ENCODE data around the gene RTN4IP1. TPM values are rescaled to one million over a fixed set of nuclear protein-coding genes. Genes with fewer than 3 reads are reported as not detected.
"Not testable (repeated sequence)": the region's sequence is repeated elsewhere in the genome, so short reads cannot be mapped to it uniquely, and the experiment has no call there.

Gene RTN4IP1
- polyA plus RNA-seq, 4 donors, result 9.3 to 11.1 (median 10.3) TPM

DNA sequence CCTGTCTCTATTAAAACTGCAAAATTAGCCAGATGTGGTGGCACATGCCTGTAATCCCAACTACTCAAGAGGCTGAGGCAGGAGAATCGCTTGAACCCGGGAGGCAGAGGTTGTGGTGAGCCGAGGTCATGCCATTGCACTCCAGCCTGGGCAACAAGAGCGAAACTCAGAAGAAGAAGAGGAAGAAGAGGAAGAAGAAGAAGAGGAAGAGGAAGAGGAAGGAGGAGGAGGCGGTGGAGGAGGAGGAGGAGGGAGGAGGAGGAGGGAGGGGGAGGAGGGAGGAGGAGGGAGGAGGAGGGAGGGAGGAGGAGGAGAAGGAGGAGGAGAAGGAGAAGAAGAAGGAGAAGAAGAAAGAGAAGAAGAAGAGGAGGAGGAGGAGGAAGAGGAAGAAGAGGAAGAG, 40.4 kb downstream of the RTN4IP1 start:
- not testable (repeated sequence) for DNase-seq (ENCODE audit: low read depth in 4 of 4, low spot score in 3 of 4)

DNA sequence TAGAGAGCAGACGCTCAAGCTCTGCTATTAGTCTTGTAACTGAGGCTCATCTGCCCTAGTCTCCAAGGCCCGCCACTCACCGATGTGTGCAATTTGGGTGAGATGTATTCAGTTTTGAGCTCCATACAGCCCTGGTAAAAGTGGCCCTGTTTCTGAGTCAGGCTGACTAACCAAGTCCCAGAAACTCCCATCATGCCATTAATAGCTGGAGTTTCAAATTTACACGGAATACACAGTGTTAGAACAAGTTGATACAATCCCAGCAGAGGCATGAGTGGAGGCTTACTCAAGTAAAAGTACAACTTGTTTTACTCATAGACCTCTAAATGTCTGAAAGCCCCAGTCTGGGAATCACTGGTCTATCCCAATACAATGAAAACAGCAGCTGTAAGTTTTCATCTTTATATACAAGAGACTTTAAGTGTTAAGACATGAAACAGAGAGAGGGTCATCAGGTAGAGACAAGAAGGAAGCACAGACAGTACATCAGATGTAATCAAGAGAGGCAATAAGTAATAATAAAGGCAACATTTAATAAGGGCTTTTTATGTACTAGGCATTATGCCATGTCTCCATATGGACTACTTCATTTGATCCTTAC, 42.4 kb downstream of the RTN4IP1 start:
- DNase-seq (ENCODE audit: low read depth in 4 of 4, low spot score in 3 of 4), result no peak

DNA sequence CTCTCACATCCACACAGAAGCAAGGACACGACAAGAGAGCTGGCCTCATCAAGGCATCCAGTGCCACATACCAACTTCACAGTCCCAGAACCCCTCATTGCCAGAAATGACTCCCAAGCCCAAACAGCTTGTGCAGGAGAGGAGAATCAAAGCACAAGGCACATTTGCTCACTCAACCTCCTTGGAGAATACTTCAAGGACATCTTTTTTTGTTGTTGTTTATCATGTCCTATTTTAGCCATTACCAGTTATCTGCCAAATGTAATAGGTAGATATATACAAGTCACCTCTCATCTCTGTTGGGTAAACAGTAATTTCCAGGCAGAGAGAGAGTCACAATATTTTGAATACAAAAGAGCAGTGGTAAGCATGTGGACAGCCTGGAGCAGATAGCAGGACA, 47.8 kb downstream of the RTN4IP1 start:
- no peak for DNase-seq (ENCODE audit: low read depth in 4 of 4, low spot score in 3 of 4)

DNA sequence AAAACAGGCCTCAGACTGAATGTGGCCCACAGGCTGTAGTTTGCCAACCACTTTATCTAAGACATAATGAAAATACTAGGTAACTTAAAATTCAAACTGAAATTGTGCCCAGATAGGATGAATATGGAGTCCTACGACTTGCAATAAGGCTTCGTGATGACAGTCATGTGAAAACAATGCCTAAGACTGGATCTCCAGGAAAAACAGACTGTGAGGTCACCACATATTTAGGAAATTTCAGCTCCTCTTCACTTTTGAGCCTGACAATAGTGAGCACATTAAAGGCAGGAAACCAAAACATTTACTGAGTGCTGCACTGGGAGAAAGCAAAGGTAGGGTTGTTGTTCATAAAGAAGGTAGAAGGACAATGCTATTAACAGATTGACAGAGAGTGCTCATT, 50.0 kb downstream of the RTN4IP1 start:
- DNase-seq (ENCODE audit: low read depth in 4 of 4, low spot score in 3 of 4), result no peak

DNA sequence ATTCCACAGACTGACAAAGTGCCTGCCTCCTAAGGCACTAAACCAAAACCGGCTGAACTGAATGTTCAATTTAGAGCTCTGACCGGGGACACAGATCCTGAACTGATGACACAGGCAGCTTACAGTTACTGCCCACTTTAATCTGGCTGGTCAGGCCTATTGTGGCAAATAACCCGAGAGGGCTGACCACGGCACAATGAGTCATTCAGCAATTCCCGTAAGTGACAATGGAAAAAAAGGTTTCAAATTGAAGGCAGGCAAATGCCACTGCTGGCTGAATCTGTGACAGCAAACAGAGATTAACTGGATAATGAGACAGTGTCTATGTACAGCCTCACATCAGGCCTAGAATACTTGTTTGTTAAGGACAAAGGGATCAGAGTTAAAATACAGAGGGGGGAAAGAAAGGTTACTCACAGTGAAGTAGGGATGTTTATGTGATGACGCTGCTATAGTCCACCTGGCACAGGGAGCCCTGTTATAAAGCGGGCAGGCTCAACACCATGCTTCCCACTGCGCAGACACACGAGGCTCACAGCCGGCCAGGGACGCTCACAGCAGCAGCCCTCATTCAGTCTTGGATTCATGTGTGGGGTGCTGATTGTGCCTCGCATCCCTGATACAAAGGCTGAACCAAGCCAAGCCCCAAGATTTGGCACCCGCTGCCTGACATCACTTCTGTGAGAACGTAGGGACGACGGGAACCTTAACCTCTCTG, 54.4 kb downstream of the RTN4IP1 start:
- no peak for DNase-seq (ENCODE audit: low read depth in 4 of 4, low spot score in 3 of 4)

DNA sequence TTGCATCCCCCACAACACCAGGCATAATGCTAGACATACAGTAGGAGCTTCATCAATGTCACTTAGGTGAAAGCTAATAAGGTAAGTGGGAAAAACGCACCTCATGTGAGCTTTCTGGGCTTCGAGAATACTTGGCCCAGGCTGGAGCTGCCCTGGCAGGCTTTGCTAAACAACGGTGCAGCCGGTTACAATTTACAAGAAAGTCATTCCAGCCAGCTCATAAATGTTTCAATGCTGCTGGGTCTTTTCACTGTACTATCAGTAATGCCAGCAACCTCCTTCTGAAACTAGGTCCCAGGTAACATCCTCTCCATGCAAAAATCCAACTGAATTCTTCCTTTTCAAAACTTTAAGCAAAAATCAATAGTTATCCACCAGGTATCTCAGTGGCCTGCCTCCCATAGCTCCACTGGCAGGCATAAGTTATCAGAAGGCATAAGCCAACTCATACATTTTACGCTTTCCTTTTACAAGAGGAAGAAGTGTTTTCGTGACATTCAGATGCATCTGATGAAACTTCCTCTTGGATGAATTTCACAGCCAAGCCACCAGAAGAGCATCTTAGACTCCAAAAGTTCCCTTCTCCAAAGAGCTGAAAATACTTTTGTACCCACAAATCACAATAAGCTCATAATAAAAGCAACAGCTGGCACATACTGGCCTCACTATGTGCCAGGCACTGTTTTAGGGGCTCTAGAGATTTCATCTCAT, 56.3 kb downstream of the RTN4IP1 start:
- DNase-seq (ENCODE audit: low read depth in 4 of 4, low spot score in 3 of 4), result no peak

DNA sequence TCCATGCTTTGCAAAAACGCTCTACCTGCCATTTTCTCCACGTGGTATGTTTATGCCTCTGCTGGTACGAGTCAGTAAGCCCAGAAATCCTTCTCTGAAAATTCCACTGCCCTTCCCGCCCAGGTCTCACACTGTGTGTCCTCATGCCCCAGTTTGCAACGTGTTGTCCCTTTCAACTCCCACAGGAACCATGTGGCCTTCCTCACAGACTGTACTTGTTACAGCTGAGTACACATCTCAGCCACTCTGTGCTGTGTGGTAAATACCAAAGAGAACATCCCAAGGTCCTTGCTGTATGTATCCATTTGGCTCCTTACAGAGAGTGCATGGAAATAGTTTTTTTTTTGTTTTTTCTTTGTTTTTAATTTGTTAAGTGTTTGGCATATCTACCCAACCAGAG, 56.9 kb downstream of the RTN4IP1 start:
- DNase-seq (ENCODE audit: low read depth in 4 of 4, low spot score in 3 of 4), result no peak

DNA sequence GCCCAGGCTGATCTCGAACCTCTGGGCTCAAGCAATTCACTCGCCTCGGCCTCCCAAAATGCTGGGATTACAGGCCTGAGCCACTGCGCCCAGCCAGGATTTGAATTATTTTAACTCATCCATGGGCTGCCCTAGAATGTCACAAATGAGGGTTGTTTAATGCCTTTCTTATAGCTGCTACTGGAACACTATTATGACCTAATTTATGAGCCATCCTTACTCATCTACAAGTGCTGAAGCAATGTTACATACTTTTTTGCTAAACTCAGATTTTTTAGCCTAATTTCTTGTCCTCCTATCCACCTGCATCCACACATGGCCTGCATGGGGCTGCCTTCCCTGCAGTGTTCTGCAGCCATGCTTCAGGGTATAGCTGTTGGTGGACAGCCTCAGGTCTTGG, 59.9 kb downstream of the RTN4IP1 start:
- DNase-seq (ENCODE audit: low read depth in 4 of 4, low spot score in 3 of 4), result no peak

DNA sequence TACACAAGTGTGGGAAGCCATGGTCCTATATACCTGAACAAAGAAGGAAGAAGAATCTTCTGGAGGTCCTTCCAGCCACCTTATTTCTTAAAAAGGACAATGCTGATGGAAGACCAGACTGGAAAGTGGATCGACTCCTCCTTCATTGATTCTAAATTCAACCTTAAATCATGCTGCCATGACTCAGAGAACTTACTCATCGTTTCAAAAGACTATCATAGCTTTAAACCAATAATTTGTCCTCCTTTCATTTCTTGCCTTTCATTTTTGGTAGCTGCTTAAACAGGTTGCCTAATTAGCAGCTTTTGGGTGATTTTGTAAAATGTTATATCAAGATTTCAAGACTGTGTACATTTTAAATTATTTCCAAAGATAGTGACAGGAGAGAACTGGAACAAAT, 60.8 kb downstream of the RTN4IP1 start:
- no peak for DNase-seq (ENCODE audit: low read depth in 4 of 4, low spot score in 3 of 4)

DNA sequence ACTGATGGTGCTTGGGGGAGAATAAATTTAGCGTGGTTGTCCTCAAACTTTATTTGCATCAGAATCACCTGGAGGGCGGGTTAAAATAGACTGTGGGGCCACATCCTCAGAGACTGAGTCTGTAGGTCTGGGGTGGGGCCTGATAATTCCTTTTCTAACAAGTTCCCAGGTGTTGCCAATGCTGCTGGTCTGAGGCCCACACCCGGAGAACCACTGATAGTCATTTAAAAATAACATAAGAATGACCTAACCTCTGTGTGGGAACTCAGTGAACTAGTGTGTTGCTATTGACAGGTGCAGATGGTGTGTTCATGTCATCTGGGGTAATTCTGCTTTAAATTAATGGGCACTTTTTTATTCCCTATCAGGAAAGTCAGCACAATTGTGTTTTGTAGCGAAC, 64.8 kb downstream of the RTN4IP1 start:
- DNase-seq (ENCODE audit: low read depth in 4 of 4, low spot score in 3 of 4), result no peak

DNA sequence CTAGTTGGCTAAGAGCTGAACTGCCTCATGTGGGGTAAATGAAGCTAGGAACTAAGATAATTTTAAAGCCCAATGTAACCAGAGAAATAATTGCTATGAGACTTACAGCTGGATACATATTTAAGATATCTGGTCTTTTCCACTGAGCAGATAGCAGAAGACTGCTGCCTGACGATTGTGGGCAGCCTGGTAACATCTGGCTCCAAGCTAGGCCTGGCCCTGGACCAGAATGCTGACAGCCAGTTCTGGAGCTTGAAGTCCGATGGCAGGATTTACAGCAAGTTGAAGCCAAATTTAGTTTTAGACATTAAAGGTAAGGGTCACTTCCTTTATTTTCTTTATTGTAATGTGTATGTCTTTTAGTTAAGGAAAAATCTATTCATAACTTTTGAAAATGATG, 65.7 kb downstream of the RTN4IP1 start:
- no peak for DNase-seq (ENCODE audit: low read depth in 4 of 4, low spot score in 3 of 4)

DNA sequence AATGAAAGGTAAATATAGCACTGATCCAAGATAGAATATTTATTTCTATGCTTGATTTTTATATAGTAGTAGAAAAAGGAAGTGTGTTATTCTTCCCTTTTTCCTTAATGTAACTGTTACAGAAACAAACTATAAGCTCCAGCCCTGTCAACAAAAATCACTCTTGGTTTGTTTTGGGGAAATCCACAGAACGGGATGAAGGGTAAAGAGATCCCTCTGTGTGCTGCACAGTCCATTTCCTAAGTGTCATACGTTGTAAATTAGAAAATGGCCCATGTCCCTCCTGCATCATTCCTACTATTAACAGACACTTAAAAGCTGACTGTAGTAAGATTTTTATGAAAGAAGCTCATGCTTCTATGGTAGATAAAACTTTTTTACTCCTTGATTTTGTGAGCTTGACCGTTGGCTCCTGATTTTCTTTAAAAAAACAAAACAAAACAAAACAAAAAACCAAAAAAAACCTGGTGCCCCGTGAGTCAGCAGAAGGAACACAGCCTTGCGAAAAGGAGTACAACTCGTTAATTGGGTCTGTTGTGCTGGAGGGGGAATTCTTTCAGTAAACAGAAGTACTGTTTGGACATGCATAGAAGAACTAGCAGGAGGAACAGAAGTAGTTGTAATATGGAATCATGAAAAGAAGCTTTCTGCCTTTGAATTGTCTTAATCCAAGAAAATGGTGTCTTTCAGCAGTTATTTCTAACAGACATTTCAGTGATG, 67.5 kb downstream of the RTN4IP1 start:
- DNase-seq (ENCODE audit: low read depth in 4 of 4, low spot score in 3 of 4), result no peak

DNA sequence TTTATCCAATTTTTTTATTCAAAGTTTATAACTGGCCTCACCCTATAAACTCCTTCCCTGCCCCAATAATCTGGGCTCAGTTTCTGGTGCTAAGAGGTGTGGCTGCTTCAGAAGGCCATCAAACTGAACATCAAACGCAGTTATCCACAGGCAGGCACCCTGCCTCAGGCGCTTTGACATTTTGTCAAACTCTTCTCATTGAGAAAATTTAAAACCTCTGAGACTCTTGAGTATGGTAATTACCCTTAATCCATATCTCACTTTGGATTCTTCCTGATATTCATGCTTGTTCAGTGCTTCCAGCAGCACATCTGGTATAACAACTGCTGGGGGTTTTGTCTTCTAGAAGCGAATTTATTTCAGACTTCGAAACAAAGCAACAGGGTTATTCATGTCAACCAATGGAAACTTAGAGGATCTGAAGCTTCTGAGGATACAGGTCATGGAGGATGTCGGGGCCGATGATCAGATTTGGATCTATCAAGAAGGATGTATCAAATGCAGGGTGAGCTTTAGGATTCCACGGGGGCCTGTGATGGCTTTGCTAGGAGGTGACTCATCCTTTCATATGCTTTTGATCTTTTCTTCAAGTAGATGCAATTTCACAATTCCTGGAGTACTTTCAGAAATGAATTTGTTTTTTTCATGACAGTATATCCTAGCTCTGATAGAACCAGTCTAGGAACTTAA, 68.2 kb downstream of the RTN4IP1 start:
- DNase-seq (ENCODE audit: low read depth in 4 of 4, low spot score in 3 of 4), result no peak

DNA sequence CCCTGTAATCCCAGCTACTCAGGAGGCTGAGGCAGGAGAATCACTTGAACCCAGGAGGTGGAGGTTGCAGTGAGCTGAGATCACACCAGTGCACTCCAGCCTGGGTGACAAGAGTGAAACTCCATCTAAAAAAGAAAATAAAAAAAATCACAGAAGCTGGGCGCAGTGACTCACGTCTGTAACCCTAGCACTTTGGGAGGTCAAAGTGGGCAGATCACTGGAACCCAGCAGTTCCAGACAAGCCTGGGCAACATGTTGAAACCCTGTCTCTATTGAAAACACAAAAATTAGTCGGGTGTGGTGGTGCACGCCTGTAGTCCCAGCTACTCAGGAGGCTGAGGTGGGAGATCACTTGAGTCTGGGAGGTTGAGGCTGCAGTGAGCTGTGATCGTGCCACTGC, 69.6 kb downstream of the RTN4IP1 start:
- DNase-seq (ENCODE audit: low read depth in 4 of 4, low spot score in 3 of 4), result not testable (repeated sequence)

DNA sequence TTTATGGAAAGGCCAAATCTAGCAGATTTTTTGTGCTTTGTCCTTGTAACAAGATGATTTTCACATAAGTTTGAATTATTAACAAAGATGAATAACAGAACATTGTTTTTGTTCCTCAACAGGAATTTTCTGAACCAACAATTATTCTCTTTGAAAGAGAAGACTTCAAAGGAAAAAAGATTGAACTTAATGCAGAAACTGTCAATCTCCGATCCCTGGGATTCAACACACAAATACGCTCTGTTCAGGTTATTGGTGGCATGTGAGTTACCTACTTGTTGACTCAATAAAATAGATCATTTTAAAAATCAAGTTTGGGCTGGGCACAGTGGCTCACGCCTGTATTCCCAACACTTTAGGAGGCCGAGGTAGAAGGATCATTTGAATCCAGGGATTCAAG, 70.9 kb downstream of the RTN4IP1 start:
- DNase-seq (ENCODE audit: low read depth in 4 of 4, low spot score in 3 of 4), result no peak

DNA sequence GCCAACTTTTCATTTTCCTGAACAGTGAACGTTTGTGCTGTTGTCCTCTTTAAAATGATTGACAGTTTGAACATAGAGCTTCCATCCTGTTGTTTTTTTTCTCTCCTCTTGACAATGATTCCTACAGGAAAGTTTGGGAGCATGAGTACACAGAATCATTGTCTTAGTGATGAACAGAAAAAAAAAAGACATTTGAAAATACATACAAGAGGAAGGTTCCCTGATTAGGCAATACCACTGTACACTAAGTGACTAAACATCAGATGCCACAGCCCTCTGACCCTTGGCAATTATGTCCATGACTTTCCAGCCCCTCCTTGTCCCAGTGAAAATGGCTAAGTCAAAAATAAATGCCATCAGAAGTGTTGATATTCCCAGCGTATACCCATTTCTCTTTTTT, 71.5 kb downstream of the RTN4IP1 start:
- DNase-seq (ENCODE audit: low read depth in 4 of 4, low spot score in 3 of 4), result no peak

DNA sequence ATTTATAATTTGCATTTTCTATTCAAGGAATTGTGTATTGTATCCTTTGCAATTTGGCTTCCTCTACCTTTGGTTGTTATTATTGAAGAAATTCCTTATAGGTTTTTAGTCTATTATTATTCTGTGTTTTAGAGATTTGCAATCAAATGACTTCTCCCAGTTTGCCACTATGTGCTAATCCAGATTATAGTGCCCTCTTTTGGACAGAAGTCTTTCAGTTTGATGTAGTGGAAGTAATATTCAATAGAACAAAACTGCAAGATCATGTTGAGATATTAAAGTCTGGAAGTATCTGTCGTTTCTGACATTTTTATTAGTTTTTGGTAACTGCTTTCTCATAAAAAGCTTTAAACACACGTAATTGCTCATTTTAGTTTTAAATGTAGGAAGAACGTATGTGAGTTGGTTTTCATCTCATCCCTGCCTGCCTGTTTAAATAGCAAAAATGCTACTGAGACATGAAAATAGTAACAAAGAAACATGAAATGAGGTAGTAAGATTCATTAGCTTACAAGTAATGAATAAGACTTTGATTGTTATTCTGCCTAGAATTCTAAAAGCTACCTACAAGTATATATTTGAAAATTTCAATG, 72.8 kb downstream of the RTN4IP1 start:
- DNase-seq (ENCODE audit: low read depth in 4 of 4, low spot score in 3 of 4), result no peak

DNA sequence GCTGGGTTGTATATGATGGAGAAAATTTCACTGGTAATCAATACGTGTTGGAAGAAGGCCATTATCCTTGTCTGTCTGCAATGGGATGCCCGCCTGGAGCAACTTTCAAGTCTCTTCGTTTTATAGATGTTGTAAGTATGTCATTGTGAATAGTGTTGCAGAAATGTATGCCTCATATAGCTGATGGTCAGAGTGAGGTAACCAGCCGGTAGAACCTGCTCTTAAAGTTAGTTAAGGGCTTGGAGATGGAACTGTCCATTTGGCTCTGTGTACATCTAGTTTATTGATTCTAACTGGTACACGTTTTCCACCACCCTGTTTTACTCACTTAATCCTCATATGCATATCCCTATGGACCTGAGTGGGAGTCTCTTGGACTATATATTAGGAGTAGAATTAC, 73.5 kb downstream of the RTN4IP1 start:
- no peak for DNase-seq (ENCODE audit: low read depth in 4 of 4, low spot score in 3 of 4)

DNA sequence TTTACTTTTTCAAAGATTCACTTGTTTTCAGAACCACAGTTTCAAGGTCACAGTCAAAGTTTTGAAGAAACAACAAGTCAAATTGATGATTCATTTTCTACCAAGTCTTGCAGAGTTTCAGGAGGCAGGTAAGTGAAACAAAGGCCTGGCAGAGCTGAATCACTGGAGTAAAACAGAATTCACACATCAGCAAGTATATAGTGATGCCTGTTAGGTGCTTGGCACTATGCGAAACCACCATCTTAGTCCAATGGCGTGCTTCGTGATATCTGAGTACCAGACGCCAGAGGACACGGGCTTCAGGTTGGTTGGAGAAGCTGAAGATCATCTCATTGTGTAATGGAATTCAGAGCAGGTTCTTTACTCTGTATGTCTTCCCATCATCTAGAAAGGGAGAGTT, 75.9 kb downstream of the RTN4IP1 start:
- no peak for DNase-seq (ENCODE audit: low read depth in 4 of 4, low spot score in 3 of 4)

DNA sequence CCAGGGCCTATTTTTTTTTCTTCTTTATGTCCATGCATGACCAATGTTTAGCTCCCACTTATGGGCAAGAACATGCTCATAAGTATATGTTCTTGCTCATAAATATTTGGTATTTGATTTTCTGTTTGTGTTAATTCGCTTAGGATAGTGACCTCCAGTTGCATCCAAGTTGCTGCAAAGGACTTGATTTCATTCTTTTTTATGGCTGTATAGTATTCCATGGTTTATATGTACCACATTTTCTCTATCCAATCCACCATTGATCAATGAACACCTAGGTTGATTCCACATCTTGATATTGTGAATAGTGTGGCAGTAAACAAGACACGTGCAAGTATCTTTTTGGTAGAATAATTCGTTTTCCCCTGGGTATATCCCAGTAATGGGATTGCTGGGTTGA, 78.1 kb downstream of the RTN4IP1 start:
- DNase-seq (ENCODE audit: low read depth in 4 of 4, low spot score in 3 of 4), result no peak

Measured in right renal pelvis (tissue), 4 donors.